Measurements from ENCODE around the gene SLC10A4. TPM values are rescaled to one million over a fixed set of nuclear protein-coding genes. Genes with fewer than 3 reads are reported as not detected.

Gene SLC10A4
- total RNA-seq, 3 donors from 2014 or later = 0.29 TPM; not detected in 2

- H3K36me3 ChIP-seq = no peaks in the 10 kb centered on the region
- H3K4me3 ChIP-seq = no peak overlapping the region
- no peak for DNase-seq (ENCODE audit: low spot score in 2 of 2)
- no peaks in the 10 kb centered on the region for H3K4me1 ChIP-seq
- peaks cover 4 to 45% of the 10 kb centered on the region in 2 donors for H3K27me3 ChIP-seq
- intact Hi-C loops (cut with DNase I; ENCODE audit: low total_unique reads) = no loop called here
- H3K9me3 ChIP-seq = no peaks in the 10 kb centered on the region
- no peak overlapping the region for H3K27ac ChIP-seq
- TF ChIP-seq CTCF (IDR thresholded peaks at IDR 0.05) (no peak), POLR2AphosphoS5 (IDR thresholded peaks at IDR 0.05) (no peak)
Observed at GRCh38 chr4:48491514-48492176, 8.5 kb downstream of the SLC10A4 start.

GRCh38 chr4:48493452-48494100 lies 10.4 kb downstream of the SLC10A4 start:
- no peak overlapping the region for H3K27ac ChIP-seq
- H3K4me3 ChIP-seq = no peak overlapping the region
- peaks cover 4 to 33% of the 10 kb centered on the region in 2 donors for H3K27me3 ChIP-seq
- H3K4me1 ChIP-seq = no peaks in the 10 kb centered on the region
- intact Hi-C loops (cut with DNase I; ENCODE audit: low total_unique reads) = no loop called here
- no peaks in the 10 kb centered on the region for H3K36me3 ChIP-seq
- H3K9me3 ChIP-seq = no peaks in the 10 kb centered on the region
- no peak for DNase-seq (ENCODE audit: low spot score in 2 of 2)
- TF ChIP-seq CTCF (IDR thresholded peaks at IDR 0.05) = no peak
- no peak for TF ChIP-seq POLR2AphosphoS5 (IDR thresholded peaks at IDR 0.05)
- TF ChIP-seq POLR2A (IDR thresholded peaks at IDR 0.05) = no peak

GRCh38 chr4:48495941-48496340 lies 12.8 kb downstream of the SLC10A4 start:
- Histone ChIP-seq H3K4me3 (no peak overlapping the region), H3K27ac (no peak overlapping the region), H3K9me3 (no peaks in the 10 kb centered on the region), H3K27me3 (peaks cover 0 to 9% of the 10 kb centered on the region in 2 donors), H3K4me1 (no peaks in the 10 kb centered on the region), H3K36me3 (no peaks in the 10 kb centered on the region)
- TF ChIP-seq POLR2A (IDR thresholded peaks at IDR 0.05) (no peak), POLR2AphosphoS5 (IDR thresholded peaks at IDR 0.05) (no peak), CTCF (IDR thresholded peaks at IDR 0.05) (no peak)
- DNase-seq (ENCODE audit: low spot score in 2 of 2) = no peak
- intact Hi-C loops (cut with DNase I; ENCODE audit: low total_unique reads) = loop anchor here (5.0 kb wide), 1 partner anchor 524 kb away; no protein-coding TSS in a partner anchor

- H3K4me1 ChIP-seq = no peaks in the 10 kb centered on the region
- H3K36me3 ChIP-seq = no peaks in the 10 kb centered on the region
Observed at GRCh38 chr4:48498895-48499294, 15.8 kb downstream of the SLC10A4 start.

More at GRCh38 chr4:48498895-48499294, 15.8 kb downstream of the SLC10A4 start:
- TF ChIP-seq POLR2AphosphoS5 (IDR thresholded peaks at IDR 0.05) = no peak
- TF ChIP-seq POLR2A (IDR thresholded peaks at IDR 0.05) = no peak
- no peak for TF ChIP-seq CTCF (IDR thresholded peaks at IDR 0.05)
- no peaks in the 10 kb centered on the region for H3K9me3 ChIP-seq
- no peak overlapping the region for H3K27ac ChIP-seq
- DNase-seq (ENCODE audit: low spot score in 2 of 2) = no peak
- H3K4me3 ChIP-seq = no peak overlapping the region
- intact Hi-C loops (cut with DNase I; ENCODE audit: low total_unique reads) = loop anchor here (5.0 kb wide), 1 partner anchor 527 kb away; no protein-coding TSS in a partner anchor
- H3K27me3 ChIP-seq = no peaks in the 10 kb centered on the region

All from breast epithelium (tissue), 4 donors.